OCI-M2 (cell line): ENCODE measurements around the gene TRAPPC10.
"Not testable (repeated sequence)": the region's sequence is repeated elsewhere in the genome, so short reads cannot be mapped to it uniquely, and the experiment has no call there.

ENCODE experiments used
- DNase-seq: peaks from one replicate; lab custom pipeline; 2025; ENCODE audit not compliant: unreplicated experiment; lab: John Stamatoyannopoulos, UW

The TRAPPC10 gene

DNA sequence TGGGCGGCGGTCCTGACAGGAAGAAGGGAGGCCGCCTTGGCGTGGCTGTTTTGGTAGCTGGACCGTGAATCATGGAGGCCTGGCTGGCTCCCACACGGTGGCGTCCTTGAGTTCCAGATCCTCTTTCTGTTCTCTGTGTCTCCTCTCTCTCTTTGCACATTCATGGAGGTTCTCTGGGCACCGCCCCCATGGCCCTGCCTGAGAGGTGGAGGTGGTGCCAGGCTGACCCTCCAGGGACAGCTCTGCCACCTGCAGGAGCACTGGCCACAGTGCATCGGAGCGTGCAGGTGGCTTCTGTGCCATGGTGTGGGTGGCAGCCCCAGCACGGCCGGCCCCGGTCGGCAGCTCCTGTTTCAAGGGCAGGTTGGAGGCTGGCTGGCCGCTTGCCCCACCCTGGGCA lies 125.9 kb downstream of the TRAPPC10 start:
- DNase-seq = not testable (repeated sequence)

DNA sequence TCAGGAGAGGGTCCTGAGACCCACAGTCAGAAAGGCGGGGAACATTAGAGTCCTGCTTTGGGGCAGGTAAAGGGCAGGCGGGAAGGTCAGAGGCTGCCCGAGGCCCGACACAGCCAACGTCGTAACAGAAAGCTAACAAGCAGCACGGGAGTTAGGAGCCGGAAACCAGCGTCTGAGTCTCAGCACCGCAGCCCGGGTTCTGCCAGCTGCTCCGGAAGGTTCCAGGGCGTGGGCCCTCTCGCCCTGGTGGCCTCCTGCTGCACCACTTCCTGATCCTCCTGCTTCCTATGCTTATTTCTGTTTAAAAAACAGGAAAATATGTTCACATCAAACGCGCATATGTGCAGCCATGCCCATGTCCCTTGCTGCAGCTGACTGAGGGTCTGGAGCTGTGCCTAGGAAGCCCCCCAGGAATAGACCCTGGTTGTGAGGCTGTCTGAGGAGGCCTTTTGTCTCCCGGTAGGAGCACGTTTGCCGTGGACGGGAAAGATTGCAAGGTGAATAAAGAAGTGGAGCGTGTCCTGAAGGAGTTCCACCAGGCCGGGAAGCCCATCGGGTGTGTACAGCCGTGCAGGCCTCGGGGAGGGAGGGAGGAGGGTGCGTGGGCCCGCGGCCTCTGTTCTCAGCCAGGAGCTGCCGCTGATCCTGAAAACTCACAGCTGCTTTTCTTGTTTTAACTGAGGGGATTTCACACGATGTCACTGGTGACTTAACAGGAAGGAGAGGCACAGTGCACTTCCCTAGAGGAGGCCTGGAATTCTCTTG lies 127.9 kb downstream of the TRAPPC10 start:
- not testable (repeated sequence) for DNase-seq

DNA sequence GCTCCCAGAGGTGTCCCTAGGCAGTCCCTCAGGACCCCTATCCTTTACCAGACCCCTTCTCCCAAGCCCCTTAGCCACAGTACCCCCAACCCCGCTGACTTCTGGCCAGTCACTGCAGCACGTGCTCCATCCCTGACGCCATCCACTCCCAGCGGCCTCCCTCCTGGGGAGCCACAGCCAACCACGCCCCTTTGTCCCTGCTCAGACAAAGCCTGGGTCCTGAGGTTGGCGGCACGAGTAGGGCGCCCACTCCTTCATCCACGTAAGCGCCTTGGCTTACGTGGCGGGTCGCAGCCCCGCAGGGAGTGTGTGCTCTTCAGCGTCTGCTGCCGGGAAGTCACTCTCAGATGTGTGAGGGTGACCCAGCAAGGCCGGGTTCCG lies 128.4 kb downstream of the TRAPPC10 start:
- not testable (repeated sequence) for DNase-seq

DNA sequence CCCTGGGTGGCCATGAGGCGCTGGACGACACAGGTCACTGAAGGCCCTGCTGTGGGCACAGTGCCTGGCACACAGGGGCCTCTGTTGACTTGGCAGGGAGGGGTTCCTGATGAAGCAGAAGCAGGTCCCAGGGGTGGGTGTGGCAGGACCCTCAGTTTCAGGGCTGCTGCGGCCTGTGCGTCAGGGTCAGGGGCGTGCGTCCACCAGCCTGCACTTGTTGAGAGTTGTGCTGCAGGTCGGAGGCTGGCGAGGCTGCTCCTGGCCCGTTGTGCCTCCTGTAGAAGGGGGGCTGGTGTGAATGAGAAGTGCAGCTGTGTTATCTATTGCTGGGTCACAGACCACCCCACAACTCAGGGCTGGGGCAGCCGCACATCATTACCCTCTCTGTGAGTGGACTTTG lies 130.4 kb downstream of the TRAPPC10 start:
- not testable (repeated sequence) for DNase-seq

DNA sequence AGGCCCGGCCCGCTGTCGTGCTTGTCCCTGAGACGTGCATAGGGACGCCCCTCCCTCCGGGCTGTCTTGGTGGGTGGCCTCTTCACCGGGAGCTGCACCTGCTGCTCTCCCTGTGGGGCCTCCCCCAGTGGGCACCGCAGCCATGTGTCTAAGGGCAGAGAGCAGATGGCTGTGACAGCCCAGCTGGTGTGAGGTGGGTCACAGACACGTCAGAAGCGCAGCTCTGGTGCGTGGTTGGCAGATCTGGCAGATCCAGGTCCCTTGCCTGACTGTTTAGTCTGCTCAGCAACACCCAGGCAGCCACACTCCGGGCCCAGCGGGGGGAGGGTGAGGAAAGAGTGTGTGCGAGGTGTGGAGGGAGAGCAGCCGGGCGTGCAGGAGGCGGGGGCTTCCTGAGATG lies 131.3 kb downstream of the TRAPPC10 start:
- not testable (repeated sequence) for DNase-seq

DNA sequence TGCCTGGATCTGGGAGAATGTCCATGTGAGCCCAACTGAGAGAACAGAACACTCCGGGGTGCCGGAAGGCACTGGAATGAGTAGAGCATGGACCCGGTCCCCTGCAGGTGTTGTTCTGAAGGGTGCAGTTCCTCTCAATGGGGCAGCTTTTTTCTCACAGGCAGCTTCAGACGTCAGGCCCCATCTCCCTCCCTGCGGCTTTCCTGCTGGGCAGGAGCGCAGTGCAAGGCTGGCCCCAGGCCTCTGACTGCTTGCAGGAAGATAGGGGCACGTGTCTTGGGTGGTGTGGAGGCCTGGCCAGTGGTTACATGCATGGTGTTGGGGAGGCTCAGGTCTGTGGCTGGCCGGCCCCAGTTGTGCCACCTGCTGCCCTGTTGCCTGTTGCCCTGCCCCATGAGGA lies 131.9 kb downstream of the TRAPPC10 start:
- not testable (repeated sequence) for DNase-seq

DNA sequence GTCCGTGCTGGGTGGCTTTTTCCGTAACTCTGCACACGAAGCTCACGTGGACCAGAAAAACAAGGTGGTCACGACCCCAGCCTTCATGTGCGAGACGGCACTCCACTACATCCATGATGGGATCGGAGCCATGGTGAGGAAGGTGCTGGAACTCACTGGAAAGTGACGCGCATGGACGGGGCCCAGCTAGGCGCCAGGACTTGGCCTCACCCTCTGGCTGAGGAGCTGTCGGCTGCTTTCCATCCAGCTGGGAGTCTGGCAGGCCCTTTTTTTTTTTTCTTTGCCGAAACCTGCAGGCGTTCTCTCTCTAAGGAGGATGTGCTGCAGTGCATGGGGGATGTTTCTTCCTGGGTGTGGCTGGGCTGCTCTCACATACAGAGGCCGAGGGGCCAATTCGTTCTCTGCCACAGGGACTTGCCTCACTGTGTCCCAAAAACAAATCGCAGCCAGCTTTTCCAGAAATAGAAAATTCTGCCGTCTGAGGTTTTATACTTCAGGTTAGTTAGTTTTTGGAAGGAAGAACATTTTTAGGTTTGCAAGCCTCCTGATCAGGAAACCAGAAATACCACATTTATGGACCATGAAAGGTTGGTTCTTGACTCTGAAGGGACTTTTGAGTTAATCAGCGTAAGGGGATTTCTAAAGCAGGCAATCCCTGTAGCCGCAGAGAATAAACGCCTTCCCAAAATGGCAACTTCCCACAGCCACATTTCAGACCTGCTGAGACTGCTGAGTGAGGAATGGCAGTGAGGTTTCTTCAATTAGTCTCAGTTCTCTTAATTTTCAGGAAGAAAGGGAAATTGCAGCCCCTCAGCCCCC lies 132.9 kb downstream of the TRAPPC10 start:
- not testable (repeated sequence) for DNase-seq

DNA sequence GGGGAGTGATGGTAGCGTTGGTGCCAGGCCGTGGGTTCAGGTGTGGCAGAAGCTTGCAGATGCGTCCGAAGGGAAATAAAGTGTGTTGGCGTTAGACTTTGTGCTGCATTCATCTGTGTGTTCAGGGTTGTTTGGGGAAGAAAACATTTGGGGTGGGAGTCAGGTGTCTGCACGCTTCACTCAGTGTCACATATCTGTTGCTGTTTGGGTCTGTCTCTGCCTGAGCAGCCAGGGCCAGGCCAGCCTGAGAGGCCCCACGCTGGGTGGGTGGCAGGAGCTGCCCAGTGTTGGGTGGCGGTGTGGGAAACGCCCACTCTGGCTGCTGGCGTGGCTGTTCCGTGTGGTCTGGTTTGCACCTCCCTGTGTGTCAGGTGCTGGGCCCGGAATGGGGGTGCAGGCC lies 133.5 kb downstream of the TRAPPC10 start:
- not testable (repeated sequence) for DNase-seq

DNA sequence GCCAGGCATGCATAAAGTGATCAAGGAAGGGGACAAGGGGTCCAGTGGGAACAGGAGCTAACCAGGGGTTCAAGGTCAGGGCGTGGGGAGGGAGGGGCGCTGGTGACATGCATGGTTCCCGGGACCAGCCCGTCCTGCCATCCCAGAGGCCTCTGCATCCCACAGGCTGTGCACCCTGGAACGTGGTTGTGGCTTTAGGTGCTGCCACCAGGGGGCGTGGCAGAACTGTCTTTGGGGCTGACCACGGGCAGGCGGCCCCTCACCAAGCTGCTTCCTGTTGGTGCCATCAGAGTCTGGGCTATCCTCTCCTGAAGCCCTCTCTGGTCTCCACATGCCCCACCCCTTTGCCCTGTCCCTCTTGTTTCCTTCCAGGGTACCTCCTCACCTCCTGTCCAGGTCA lies 135.0 kb downstream of the TRAPPC10 start:
- DNase-seq = not testable (repeated sequence)

DNA sequence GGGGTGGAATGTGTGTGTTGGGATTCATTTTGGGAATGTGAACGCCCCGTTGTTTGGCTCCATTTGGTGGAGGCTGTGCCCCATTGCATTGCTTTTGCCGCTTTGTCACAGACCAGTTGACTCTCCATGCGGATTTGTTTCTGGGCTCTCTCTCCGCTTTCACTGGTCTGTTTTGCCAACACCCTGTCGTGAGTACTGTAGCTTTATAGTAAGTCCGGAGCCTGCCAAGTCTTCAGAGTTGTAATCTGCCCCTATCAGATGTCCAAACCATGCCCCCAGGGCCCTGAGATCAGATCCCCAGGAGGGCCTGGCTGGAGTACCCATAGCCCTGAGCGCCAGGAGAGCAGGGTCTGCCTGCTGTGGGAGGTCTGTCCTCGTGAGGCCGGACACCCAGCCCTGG lies 138.1 kb downstream of the TRAPPC10 start:
- DNase-seq = not testable (repeated sequence)

DNA sequence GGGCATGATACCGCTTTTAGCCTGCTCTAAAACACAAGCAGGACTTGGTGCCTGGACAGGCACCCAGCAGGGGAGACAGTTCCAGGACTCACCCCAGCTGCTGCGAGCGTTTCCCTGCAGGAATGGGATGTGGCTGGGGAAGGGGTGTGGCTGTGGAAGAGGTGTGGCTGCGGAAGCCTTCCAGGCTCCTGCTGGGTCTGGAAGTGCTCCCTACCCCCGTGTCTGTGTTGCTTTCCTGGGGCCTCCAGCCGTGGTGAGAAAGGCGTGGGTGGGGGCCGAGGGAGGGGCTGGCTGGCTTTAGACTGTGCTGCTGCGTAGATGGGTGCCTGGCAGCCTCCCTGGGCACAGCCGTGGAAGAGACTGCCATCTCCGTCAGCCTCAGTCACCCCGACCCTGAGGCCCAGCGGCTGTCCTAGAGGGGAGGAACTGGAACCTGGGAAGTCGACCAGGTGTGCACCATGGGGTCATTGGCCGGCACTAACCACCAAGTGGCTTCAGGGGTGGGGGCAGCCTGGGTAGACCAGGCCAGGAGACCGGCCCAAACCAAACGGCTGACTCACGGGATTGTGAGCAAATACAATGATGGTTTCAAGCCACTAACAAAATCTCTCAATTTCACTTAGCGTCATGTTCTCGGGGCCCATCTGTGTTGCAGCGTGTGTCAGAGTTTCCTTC lies 141.2 kb downstream of the TRAPPC10 start:
- DNase-seq = not testable (repeated sequence)

DNA sequence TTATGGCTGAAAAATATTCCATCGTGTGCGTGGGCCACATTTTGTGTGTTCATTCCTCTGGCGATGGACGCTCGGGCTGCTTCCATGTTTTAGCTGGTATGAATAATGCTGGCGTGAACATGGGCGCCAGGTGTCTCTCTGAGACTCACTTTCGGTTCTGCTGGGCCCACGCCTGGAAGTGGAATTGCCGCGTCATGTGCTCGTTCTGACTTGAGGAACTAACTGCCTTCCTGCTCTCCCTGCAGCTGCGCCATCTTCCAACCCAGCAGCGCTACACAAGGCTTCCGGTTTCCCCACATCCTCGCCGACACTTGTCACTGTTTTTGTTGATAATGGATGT lies 141.8 kb downstream of the TRAPPC10 start:
- DNase-seq = not testable (repeated sequence)

DNA sequence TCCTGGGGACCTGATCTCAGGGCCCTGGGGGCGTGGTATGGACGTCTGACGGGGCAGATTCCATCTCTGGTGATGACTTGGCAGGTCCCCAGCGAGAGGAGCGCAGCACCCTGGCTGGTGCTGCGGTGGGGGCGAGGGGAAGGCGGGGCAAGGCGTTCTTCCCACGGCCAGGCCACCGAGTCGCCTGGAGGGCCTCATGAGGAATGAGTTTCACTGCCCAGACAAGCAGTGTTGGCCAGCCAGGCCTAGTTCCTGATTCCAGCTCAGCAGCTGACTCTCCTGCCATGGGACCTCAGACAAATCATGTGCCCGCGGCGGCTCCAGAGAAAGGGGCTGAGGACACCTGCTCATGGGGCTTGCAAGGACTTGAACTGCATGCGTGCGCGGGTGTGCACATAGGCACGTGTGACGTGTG lies 142.7 kb downstream of the TRAPPC10 start:
- DNase-seq = not testable (repeated sequence)

DNA sequence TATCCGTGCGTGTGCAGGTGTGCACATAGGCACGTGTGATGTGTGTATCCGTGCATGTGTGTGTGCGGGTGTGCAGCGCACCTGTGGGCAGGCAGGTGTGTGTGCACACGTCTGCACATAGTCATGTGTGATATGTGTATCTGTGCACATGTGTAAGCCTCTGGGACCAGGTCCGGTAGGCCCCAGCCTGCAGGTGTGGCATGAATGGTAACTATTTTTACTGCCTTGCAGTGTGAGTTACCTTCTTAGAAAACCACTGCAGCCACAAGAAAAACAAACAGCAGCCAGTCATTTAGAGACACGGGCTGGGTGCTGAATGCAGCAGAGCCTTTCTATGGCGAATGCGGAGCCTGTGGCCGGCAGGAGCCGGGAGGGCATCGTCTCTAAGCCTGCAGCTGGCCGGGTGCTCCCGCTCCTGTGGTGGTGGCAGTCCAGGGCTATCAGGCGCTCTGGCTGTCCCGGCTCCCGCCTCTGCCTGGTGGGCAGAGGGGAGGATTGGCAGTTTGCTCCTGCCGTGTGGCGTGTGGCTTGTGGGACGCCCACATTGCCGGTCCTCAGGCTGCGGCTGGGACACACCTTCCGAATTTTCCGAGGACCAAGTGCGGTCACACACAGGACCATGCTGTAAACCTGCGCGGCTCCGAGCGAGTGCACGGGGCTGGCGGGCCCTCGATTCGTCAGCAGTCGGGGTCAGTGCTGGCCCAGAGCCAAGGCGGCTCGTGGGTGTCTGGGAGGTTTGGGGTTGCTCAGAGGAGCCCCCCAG lies 143.3 kb downstream of the TRAPPC10 start:
- not testable (repeated sequence) for DNase-seq

DNA sequence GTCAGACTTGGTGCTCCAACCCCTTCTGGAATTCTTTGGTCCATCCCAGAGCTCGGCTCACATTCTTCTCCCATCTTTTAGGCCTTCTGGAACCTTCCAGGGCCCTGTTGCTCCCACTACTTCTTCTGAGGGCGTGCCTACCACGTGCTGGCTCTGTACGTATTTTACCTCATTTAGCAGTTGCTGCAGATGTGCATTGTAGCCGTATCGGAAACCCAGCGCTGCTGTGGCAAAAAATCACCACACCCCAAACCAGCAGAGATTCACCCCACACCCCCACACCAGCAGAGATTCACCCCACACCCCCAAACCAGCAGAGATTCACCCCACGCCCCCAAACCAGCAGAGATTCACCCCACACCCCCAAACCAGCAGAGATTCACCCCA lies 143.9 kb downstream of the TRAPPC10 start:
- DNase-seq = not testable (repeated sequence)
